Bone marrow (tissue), 2 donors: ENCODE results near the gene MCL1.
"Not testable (repeated sequence)": the region's sequence is repeated elsewhere in the genome, so short reads cannot be mapped to it uniquely, and the experiment has no call there.

Experiments used
- DNase-seq, 2 donors: peaks; one replicate each; lab custom pipeline; 2025; lab: John Stamatoyannopoulos, UW

MCL1 gene

DNA sequence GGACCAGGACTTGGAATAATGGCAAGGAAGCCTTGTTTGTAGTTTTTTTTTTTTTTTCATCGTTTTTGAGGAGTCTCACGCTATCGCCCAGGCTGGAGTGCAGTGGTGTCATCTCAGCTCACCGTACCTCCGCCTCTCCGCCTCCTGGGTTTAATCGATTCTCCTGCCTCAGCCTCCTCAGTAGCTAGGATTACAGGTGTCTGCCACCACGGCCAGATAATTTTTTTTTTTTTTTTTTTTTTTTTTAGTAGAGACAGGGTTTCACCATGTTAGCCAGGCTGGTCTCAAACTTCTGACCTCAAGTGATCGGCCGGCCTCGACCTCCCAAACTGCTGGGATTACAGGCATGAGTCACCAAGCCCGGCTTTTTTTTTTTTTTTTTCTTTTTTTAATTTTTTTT is 23.0 kb upstream of the MCL1 start:
- DNase-seq, result not testable (repeated sequence)

DNA sequence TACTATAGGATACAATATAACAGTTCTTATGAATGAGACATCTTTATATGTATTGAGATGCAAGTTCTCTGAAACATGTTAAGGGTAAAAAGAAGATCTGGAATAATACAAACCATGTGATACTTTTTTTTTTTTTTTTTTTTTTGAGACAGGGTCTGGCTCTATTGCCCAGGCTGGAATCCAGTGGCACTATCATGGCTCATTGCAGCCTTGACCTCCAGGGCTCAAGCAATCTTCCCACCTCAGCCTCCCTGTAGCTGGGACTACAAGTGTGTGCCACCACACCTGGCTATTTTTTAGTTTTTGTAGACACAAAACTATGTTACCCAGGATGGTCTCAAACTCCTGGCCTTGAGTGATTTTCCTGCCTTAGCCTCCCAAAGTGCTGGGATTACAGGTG is 22.1 kb upstream of the MCL1 start:
- DNase-seq, result no peak

DNA sequence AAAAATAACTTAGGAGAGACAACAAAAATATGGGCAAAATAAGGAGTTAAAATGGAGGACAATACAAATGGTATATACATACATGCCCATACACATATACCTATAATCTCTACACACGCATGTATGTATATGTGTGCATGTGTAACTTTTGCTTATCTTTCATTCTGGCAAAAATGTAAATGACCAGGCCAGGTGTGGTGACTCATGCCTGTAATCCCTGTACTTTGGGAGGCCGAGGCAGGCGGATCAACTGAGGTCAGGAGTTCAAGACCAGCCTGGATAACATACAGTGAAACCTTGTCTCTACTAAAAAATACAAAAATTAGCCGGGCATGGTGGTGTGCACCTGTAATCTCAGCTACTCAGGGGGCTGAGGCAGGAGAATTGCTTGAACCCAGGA is 18.9 kb upstream of the MCL1 start:
- not testable (repeated sequence) for DNase-seq

DNA sequence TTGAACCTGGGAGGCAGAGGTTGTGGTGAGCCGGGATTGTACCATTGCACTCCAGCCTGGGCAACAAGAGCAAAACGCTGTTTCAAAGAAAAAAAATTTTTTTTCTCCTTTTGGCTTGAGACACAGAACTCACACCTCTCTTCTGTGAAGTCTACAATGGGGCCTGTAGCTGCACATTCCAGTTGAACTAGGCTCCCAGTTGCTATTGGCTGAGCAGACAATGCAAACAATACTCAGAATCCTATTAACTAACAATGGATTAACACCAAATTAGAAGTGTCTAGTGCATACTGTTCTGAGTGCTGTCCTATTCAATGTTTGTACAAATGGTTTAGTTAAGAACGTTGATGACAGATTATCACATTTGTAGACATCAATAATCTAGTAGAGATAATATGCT is 17.6 kb upstream of the MCL1 start:
- DNase-seq, result no peak

DNA sequence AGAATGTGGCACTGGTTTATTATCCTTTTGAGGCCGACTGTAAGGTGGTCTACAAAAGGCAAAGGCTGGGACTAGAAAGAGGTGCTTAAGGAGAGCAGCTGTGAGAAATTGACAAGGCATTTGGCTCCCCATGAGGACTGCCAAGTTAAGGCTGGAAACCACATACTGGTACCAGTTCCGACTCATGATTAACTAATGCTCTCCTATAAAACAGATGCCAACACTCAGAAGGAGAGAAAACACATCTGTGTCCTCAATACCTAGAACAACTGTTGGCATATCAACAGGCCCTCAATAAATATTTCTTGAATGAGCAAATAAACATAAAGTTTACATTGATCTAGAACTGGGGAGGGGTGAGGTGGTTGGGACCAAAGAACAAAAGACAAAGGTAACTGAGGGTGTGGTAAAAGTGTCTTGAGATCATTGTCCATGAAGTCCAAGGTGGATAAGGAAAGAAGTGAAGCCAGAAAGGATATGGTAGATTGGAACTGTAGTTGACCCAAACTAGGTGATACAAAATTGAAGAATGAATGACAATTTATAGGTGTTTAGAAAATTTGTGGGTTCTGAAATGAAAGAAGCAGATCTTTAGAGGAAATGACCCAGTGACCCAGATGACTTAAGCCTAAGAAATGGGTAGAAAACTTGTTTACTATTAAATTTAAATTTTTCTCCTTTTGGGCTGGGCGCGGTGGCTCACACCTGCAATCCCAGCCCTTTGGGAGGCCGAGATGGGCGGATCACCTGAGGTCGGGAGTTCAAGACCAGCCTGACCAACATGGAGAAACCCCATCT is 16.9 kb upstream of the MCL1 start:
- no peak for DNase-seq

DNA sequence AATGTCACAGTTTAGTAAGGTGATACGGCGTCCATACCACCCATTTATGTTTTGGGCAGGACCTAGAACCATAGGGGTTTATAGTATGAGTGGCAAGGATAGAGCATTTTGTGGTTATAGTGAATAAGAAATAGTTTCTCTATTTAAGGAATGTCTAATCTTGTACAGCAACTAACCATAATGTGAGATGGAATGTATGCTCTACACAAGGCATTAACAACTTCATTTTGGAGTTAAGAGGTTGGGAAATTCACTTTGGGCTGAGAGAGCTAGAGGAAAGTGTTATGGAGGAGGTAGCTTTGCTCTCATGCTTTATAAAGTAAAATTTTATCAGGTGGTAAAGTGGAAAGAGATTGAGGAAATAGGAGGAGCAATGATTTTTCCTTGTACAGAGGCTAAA is 3.0 kb upstream of the MCL1 start:
- no peak for DNase-seq

DNA sequence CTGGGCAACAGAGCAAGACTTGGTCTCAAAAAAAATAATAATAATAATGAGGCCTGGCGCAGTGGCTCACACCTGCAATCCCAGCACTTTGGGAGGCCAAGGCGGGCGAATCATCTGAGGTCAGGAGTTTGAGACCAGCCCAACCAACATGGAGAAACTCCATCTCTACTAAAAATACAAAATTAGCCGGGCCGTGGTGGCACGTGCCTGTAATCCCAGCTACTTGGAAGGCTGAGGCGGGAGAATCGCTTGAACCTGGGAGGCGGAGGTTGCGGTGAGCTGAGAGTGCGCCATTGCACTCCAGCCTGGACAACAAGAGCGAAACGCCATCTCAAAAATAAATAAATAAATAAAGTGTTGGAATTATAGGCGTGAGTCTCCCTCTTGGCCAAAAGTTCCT is 2.6 kb upstream of the MCL1 start:
- DNase-seq, result not testable (repeated sequence)

DNA sequence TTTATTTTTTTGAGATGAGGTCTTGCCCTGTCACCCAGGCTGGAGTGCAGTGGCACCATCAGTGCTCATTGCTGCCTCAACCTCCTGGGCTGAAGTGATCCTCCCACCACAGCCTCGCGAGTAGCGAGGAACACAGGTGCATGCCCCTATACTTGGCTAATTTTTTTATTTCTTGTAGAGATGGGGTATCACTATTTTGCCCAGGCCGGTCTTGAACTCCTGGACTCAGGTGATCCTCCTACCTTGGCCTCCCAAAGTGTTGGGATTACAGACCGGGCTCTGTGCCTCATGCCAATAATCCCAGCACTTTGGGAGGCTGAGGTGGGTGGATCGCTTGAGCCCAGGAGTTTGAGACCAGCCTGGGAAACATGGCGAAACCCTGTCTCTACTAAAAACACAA is 2.0 kb upstream of the MCL1 start:
- not testable (repeated sequence) for DNase-seq

DNA sequence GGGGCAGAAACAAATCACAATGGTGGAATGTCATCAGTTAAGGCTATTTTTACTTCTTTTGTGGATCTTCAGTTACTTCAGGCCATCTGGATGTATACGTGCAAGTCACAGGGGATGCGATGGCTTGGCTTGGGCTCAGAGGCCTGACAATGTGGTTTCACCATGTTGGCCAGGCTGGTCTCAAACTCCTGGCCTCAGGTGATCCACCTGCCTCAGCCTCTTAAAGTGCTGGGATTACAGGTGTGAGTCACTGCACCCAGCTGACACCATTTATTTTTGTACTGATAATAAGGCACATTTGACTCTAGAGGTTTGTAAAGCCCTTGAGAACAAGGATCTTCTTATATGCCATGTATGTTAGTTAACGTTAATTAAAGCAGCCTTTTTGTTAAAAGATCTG is 1.6 kb upstream of the MCL1 start:
- not testable (repeated sequence) for DNase-seq

DNA sequence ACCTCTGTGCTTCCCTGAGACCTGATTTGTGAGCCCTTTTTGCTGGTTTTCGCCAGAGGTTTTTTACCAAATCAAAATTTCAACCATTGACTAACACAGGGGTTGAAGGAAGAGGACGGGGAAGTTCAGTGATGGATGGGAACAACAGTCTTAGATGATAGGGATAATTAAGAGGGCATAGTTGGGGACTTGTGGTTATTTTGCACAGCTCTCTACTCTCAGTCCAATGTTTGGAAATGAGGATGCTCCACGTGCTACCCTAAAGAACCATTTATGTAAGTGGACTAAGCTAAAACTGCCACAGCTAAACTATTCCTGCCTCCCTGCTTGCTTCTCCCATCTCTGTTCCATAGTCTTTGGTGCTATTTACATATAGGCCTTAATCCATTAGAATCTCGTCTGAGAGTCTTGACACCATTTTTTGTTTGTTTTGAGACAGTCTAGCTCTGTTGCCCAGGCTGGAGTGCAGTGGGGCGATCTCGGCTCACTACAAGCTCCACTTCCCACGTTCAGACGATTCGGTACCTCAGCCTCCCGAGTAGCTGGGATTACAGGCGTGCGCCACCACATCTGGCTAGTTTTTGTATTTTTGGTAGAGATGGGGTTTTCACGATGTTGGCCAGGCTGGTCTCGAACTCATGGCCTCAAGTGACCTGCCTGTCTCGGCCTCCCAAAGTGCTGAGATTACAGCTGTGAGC is 684 bp upstream of the MCL1 start:
- no peak for DNase-seq

DNA sequence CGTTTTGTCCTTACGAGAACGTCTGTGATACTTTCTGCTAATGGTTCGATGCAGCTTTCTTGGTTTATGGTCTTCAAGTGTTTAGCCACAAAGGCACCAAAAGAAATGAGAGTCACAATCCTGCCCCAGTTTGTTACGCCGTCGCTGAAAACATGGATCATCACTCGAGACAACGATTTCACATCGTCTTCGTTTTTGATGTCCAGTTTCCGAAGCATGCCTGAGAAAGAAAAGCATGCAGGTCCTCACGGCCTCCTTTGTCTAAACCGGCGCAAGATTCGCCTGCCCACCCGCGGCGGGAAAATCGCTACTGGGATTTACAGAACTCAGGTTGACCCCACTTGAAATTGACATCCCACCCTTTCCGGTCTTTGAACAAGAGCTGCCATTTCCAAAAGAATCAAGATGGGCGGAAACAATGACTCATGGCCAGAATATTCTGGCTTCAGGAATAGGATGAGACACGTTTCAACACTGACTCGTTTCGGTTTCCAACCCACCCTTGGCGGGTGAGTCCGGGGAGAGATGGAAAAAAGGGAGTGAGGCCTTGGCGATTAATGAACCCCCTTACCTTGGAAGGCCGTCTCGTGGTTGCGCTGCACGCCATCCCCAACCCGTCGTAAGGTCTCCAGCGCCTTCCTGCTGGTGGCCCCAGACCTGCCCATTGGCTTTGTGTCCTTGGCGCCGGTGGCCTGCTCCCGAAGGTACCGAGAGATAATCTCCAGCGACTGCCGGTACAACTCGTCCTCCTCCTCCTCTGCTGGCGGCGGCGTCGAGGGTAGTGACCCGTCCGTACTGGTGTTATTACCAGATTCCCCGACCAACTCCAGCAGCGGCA is 919 bp downstream of the MCL1 start:
- peak; percentile 55 to 84 for DNase-seq

DNA sequence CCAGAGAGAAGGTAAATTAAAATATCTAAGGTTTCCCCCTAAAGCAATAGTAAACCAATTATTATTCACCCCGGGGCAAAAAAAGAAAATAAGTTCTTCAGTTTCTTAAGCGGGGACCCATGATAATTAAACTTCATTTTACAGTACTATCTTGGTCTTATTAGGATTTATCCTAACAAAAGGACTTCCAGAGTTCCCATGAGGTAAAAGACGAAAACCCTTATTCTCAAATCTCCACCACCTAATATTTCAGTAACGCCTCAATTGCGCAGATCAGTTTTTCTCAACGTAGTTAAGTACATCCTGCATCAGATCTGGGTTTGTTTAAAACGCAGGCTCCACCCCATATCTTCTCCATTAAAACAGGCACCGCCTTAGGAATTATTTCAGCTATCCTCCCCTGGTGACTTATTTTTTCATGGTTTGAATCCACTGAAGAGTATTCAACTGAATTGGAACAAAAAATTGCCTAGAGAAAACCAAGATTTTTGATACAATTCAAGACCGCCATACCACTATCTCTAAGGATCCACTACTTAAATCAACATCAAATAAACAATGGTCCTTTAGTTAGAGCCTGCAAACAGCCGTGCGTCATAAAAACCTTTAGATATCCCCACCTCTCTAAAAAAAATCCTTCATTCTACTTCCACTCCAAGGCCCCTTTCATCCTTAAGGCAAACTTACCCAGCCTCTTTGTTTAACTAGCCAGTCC is 1.7 kb downstream of the MCL1 start:
- no peak for DNase-seq

DNA sequence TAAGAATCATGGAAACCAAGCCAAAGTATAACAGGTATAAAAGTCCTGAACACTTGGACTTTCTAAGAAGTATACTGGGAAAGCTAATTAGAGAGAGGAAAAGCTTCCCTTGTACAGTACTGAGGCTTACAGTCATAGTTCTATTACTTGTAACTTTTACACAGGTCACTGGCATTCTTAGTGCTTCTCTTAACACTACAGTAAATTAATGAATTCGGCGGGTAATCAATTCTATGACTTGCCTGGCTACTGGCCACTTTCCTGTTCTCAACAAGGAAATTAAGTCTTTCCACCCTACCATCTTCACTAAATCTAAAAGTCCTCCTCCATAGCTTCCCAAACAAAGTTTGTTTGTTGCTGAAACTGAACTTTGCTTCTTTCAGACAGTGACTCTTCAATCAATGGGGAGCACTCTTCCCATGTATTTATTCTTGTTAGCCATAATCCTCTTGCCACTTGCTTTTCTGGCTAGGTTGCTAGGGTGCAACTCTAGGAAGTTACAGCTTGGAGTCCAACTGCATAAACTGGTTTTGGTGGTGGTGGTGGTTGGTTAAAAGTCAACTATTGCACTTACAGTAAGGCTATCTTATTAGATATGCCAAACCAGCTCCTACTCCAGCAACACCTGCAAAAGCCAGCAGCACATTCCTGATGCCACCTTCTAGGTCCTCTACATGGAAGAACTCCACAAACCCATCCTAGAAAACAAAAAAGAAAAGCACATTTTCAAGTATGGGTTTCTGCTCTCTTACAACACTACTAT is 2.4 kb downstream of the MCL1 start:
- DNase-seq, result no peak

DNA sequence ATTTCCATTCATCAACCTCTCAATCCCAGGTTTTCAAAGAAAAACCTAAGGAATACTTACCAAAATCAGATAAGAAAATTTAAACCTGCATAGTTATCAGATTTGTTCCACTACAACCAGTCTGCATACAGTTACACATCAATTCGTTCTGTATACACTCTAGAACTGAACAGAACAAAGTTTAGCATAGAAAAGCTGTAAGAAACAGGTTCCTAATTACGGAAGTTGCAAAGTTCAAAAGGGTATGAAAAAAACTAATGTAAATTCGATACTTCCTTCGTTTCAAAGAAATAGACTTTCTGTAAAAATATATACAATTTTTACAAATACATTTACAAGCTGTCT is 3.1 kb downstream of the MCL1 start:
- no peak for DNase-seq

DNA sequence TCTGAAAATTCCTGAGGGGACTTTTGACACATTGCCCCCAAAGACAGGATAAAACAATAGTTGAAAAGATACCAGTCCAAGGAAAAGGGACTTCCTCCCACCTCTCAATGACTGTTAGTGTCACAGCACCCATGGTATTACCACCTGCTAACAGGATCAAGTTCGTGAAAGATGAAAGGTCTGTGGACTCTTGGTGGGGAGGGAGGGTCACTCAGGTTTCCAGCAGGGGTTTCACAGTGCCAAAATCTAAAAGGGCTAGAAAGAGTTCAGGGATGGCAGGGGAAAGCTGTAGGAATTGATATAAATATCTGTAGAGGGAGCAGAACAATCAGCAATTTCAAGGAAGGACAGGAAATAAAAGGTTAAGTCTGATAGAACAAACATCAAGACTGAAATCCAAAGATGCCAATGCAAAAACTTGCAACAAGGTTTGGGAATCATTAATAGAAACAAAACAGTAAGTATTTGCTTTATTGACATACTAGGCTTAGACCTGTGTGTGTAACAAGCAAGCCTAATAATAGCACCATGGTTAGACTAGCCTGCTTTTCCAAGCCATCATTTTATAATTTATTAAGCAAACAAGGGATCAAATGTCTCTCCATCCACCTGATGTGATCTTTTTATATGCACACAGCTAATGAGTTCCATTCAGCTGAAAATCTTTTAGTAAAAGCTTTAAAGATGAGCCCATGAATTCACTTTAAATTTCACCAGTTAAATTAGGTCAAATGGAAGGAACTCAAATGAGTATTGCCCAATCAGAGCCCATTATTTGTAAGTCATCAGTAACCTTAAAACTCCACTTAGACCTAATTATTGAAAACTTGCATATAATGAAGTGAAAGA is 3.7 kb downstream of the MCL1 start:
- no peak for DNase-seq

DNA sequence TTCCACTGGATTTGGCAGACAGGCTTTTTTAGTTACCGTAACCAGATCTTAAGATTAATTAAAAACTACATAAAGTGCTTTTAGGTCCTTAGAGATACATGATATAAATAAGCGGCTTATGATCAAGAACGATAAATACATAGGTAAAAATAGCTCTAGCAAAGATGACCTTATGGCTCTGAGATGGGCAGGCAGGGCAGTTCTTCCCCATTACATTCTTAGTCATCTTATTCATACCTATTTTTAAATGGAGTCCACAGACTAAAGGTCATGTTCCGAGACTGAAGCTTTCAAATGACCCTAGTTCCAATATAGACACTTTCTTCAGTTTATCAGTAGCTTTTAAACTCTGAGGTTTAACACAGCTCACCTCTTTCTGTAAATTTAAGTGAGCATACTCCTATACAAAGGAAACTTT is 4.3 kb downstream of the MCL1 start:
- no peak for DNase-seq

DNA sequence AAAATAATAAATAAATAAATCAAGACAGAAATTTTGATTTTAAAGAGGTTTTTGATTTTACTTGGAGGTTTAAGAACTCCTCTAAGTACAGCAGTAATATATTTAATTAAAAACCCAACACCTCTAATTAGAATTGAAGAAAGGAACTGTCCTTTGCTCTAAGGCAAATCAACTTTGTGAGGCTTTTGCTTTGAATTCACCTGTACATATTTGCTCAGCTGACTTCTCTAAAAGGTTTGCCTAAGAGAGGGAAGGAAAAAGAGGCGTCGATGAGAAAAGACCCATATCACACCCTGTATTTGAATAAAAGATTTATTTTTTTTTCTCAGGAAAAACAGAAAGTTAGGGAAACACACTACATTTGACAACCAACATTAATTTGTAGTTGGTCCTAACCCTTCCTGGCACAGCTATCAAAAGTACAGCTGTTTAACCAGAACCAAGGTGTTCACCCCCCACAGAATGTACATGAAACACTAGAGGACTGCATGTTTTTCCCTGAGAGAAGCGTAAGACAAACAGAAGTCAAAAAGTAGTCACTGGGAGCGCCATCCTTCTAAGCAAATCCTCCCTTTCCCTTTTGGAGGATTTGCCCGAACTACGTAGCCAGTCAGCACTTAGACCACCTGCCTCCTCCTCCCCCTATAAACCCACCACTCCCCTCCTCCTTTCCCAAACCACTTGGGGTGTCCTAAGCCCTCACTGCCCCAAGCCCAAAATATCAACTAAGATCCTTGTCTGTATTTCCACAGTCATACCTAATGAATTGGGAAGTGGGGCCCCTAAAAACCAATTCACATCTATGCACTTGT is 4.9 kb downstream of the MCL1 start:
- no peak for DNase-seq

DNA sequence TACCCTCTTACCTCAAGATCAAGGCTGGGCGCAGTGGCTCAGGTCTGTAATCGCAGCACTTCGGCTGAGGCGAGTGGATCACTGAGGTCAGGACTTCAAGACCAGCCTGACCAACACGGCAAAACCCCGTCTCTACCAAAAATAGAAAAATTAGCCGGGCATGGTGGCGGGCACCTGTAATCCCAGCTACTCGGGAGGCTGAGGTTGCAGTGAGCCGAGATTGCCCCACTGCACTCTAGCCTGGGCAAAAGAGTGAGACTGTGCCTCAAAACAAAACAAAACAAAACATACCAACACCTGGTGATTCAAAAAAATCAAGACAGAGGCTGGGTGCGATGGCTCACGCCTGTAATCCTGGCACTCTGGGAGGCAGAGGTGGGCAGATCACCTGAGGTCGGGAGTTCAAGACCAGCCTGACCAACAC is 5.8 kb downstream of the MCL1 start:
- DNase-seq, result not testable (repeated sequence)

DNA sequence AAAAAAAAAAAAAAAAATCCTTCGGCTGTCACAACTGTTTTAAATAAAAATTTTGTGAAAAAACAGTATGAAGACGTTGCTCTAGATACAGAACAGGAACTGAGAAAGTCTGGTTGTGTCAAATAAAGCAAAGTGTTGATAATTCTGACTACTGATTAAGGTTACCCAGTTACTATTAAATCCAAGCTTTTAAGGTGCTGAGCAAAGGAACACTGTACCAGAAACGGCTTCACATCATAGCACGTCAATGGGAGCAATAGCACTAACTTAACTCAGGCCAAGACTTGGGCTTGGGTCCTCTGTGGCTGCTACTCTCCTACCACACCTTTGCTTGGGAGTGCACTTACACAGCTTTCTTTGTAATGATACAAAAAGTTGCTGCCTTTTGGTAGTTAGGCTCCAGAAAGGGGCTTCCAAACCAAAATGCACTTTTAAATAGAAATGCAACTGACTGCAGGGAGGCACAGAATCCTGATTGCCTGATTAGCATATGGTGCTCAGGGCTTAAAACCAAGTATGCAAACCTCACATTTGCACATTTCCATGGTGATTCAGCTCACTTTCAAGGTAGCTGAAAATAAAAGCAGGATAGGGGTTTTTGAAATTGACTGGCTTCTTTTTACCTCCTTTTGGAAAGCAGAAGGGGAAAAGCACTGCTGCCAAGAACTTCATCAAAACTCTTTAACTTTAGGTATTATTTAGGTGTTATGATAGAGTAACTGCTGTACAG is 6.3 kb downstream of the MCL1 start:
- no peak for DNase-seq
